Raji (cell line): ENCODE data around the gene HLF.

Experiments used
- POLR2A ChIP-seq: IDR thresholded peaks from 2 replicates; pipeline ENCODE4 v1.6.1; 2011; ENCODE audit warnings: low read depth, low read length, control low read depth; ENCODE audit not compliant: insufficient read depth

Gene HLF

GRCh38 chr17:55320594-55321426 is 56.0 kb downstream of the HLF start:
- no peak for TF ChIP-seq POLR2A

- TF ChIP-seq POLR2A: no peak
These were observed 56.8 kb downstream of the HLF start for GRCh38 chr17:55321427-55322060.

GRCh38 chr17:55322453-55322985 is 57.8 kb downstream of the HLF start:
- no peak for TF ChIP-seq POLR2A

- no peak for TF ChIP-seq POLR2A
These were observed 58.9 kb downstream of the HLF start for GRCh38 chr17:55323518-55324295.

GRCh38 chr17:55324296-55324978 is 59.7 kb downstream of the HLF start:
- TF ChIP-seq POLR2A: no peak

- TF ChIP-seq POLR2A: no peak
These were observed 60.6 kb downstream of the HLF start for GRCh38 chr17:55325406-55325805.

GRCh38 chr17:55326030-55326429 is 61.3 kb downstream of the HLF start:
- TF ChIP-seq POLR2A: no peak

- TF ChIP-seq POLR2A: no peak
These were observed 62.7 kb downstream of the HLF start for GRCh38 chr17:55327225-55328088.

- no peak for TF ChIP-seq POLR2A
These were observed 65.7 kb downstream of the HLF start for GRCh38 chr17:55330344-55330933.

- TF ChIP-seq POLR2A: no peak
These were observed 67.7 kb downstream of the HLF start for GRCh38 chr17:55332296-55333041.

- TF ChIP-seq POLR2A: no peak
These were observed 69.5 kb downstream of the HLF start for GRCh38 chr17:55334285-55334684.

GRCh38 chr17:55334881-55335540 is 70.3 kb downstream of the HLF start:
- TF ChIP-seq POLR2A: no peak
